NB4 (cell line): ENCODE data around the gene HSD17B12.

Experiments
- DNase-seq: peaks from one replicate; pipeline ENCODE4 v3.0.0; 2010; ENCODE audit warnings: low read depth
- H3K4me3 ChIP-seq: one replicate; pipeline ENCODE4 v1.5.1; 2011; ENCODE audit warnings: mild to moderate bottlenecking, low read depth, low read length, moderate library complexity
- CTCF ChIP-seq: IDR thresholded peaks from one replicate; pipeline ENCODE4 v1.5.1; 2012; ENCODE audit warnings: low read depth, low read length
- MAX ChIP-seq: IDR thresholded peaks from 2 replicates; pipeline ENCODE4 v1.6.1; 2011; ENCODE audit warnings: low read depth, low read length
- MYC ChIP-seq: IDR thresholded peaks from 2 replicates; pipeline ENCODE4 v1.6.1; 2011; ENCODE audit warnings: low read depth, low read length
- POLR2A ChIP-seq: IDR thresholded peaks from 2 replicates; pipeline ENCODE4 v1.6.1; 2011; ENCODE audit warnings: mild to moderate bottlenecking; ENCODE audit not compliant: insufficient read length; ENCODE audit errors: extremely low read depth

The HSD17B12 gene

GRCh38 chr11:43680521-43681400 lies at the start of gene HSD17B12:
Gene HSD17B12, plus strand, starts transcription at chr11:43680738. Its CDS starts 90 bp downstream, at chr11:43680828.
- TF ChIP-seq MYC (no peak), MAX (no peak), POLR2A (peak; percentile 44)
- H3K4me3 ChIP-seq: peak within 1 kb of the TSS; percentile 98
- DNase-seq: peak; percentile 99

GRCh38 chr11:43631732-43632131 lies 48.8 kb upstream of the HSD17B12 start:
- no peak for DNase-seq
- no peak for TF ChIP-seq MYC
- no peak for TF ChIP-seq CTCF
- TF ChIP-seq POLR2A: no peak
- no peak for TF ChIP-seq MAX
- H3K4me3 ChIP-seq: no peak overlapping the region

GRCh38 chr11:43632181-43632580 lies 48.4 kb upstream of the HSD17B12 start:
- DNase-seq: no peak
- H3K4me3 ChIP-seq: no peak overlapping the region
- no peak for TF ChIP-seq MAX
- no peak for TF ChIP-seq POLR2A
- no peak for TF ChIP-seq MYC
- no peak for TF ChIP-seq CTCF

GRCh38 chr11:43638717-43639116 lies 41.8 kb upstream of the HSD17B12 start:
- TF ChIP-seq MAX (no peak), MYC (no peak), POLR2A (no peak), CTCF (no peak)
- no peak overlapping the region for H3K4me3 ChIP-seq
- no peak for DNase-seq

GRCh38 chr11:43639224-43639623 lies 41.3 kb upstream of the HSD17B12 start:
- H3K4me3 ChIP-seq: no peak overlapping the region
- TF ChIP-seq POLR2A: no peak
- TF ChIP-seq CTCF: no peak
- no peak for TF ChIP-seq MAX
- TF ChIP-seq MYC: no peak
- DNase-seq: no peak

GRCh38 chr11:43639920-43640319 lies 40.6 kb upstream of the HSD17B12 start:
- no peak for TF ChIP-seq MAX
- no peak for TF ChIP-seq CTCF
- no peak for TF ChIP-seq POLR2A
- no peak for TF ChIP-seq MYC
- no peak for DNase-seq

More at GRCh38 chr11:43639920-43640319, 40.6 kb upstream of the HSD17B12 start:
- H3K4me3 ChIP-seq: no peak overlapping the region
